HepG2 (cell line): ENCODE measurements around the gene CISTR. TPM values are rescaled to one million over a fixed set of nuclear protein-coding genes. Genes with fewer than 3 reads are reported as not detected.

Source experiments
- ATAC-seq: fragments of 200-7000 bp; cut with Tn5 transposase; 3 replicates; pipeline ENCODE4 v1.9.1; 2020; ENCODE audit warnings: mild to moderate bottlenecking, moderate library complexity
- BruUV-seq: library from RNA; stranded (reverse); fragments of 400-500 nt; replicated peaks from 2 replicates; lab custom pipeline; 2021; lab: Mats Ljungman, UMichigan
- CTCF ChIA-PET: fragments of 300-600 bp; formaldehyde crosslinking; extraction: SDS; loops from one replicate; lab custom pipeline; 2021; ENCODE audit warnings: low total read pairs, inconsistent platforms, low intra/inter-chr PET ratio; lab: Yijun Ruan, JAX
- POLR2A ChIA-PET: fragments of 350-600 bp; sonication (Branson Sonifier 250); formaldehyde crosslinking; loops from one replicate; lab custom pipeline; 2020; ENCODE audit warnings: antibody characterized with exemption, inconsistent platforms; lab: Yijun Ruan, JAX
- DNase-seq: peaks from one replicate; pipeline ENCODE4 v3.0.0-alpha.2; 2015; ENCODE audit warnings: low spot score
- FAIRE-seq: peaks from 3 replicates; lab custom pipeline; 2011; peaks lifted over from hg19 to GRCh38; lab: Jason Lieb, UNC
- H2AFZ ChIP-seq: one replicate; pipeline ENCODE4 v1.6.1; 2011; ENCODE audit warnings: low read length, inconsistent platforms
- H3K27ac ChIP-seq: fragments of 300-600 bp; 3 replicates; pipeline ENCODE4 v1.8.0; 2011; ENCODE audit warnings: mixed run types, mild to moderate bottlenecking, mixed read lengths, low read length, inconsistent platforms; ENCODE audit not compliant: insufficient read depth; ENCODE audit errors: extremely low read length
- H3K27me3 ChIP-seq, 2 experiments: fragments of 200-600 bp in 1 of 2; 2 replicates in 1 of 2; 3 replicates in 1 of 2; pipeline versions ENCODE4 v1.6.0 to v1.8.0; 2011; ENCODE audit warnings: low read length in 2 of 2, mild to moderate bottlenecking in 2 of 2, moderate library complexity in 2 of 2, inconsistent platforms in 1 of 2; ENCODE audit not compliant: insufficient read depth in 2 of 2, control insufficient read depth in 1 of 2
- H3K36me3 ChIP-seq, 2 experiments: fragments of 200-600 bp in 1 of 2; replicated peaks in 1 of 2; 2 replicates in 1 of 2; 3 replicates in 1 of 2; pipeline versions ENCODE4 v1.5.1 to v1.8.0; 2011; ENCODE audit warnings: low read length in 2 of 2, inconsistent platforms in 1 of 2; ENCODE audit not compliant: insufficient read depth in 2 of 2, control insufficient read depth in 1 of 2
- H3K4me1 ChIP-seq: 2 replicates; pipeline ENCODE4 v1.5.1; 2012; ENCODE audit warnings: low read length, inconsistent platforms; ENCODE audit not compliant: insufficient read depth
- H3K4me2 ChIP-seq: 2 replicates; pipeline ENCODE4 v1.6.0; 2011; ENCODE audit warnings: low read depth, low read length, inconsistent platforms
- H3K4me3 ChIP-seq, 3 experiments: fragments of 200-600 bp in 1 of 3; sonication (generic), shearing (Covaris generic) in 1 of 3; replicated peaks in 1 of 3; 2 replicates each; pipeline ENCODE4 v1.5.1; 2011 to 2016; ENCODE audit warnings: low read length in 3 of 3, inconsistent platforms in 2 of 3, low read depth in 2 of 3, mild to moderate bottlenecking in 2 of 3, control low read depth in 1 of 3, mixed read lengths in 1 of 3; ENCODE audit not compliant: insufficient read depth in 1 of 3
- H3K79me2 ChIP-seq: one replicate; pipeline ENCODE4 v1.6.1; 2011; ENCODE audit warnings: low read length, inconsistent platforms; ENCODE audit not compliant: insufficient read depth
- H3K9ac ChIP-seq: 2 replicates; pipeline ENCODE4 v1.6.0; 2011; ENCODE audit warnings: mild to moderate bottlenecking, low read depth, low read length, inconsistent platforms; ENCODE audit not compliant: insufficient read depth
- H3K9me3 ChIP-seq: 2 replicates; pipeline ENCODE4 v1.5.1; 2012; ENCODE audit warnings: mild to moderate bottlenecking, low read length
- H4K20me1 ChIP-seq: 2 replicates; pipeline ENCODE4 v1.6.0; 2011; ENCODE audit warnings: inconsistent platforms, mild to moderate bottlenecking, low read length, moderate library complexity; ENCODE audit not compliant: insufficient read depth
- ARID5B ChIP-seq: IDR thresholded peaks from 2 replicates; pipeline ENCODE4 v1.4.0; 2020; ENCODE audit warnings: mild to moderate bottlenecking, missing genetic modification reagents
- ONECUT2 ChIP-seq: sonication (generic); formaldehyde crosslinking; IDR thresholded peaks from 2 replicates; pipeline ENCODE4 v1.4.0; 2020; ENCODE audit warnings: missing genetic modification reagents
- RAD21 ChIP-seq: fragments of 450-650 bp; formaldehyde crosslinking; IDR thresholded peaks from 2 replicates; pipeline ENCODE4 v1.5.0; 2020; ENCODE audit warnings: mild to moderate bottlenecking
- SMC3 ChIP-seq: IDR thresholded peaks from 2 replicates; pipeline ENCODE4 v1.6.1; 2011; ENCODE audit warnings: low read length, improper control_type of control experiment
- STAG1 ChIP-seq: sonication (generic); formaldehyde crosslinking; IDR thresholded peaks from 2 replicates; pipeline ENCODE4 v1.4.0; 2020; ENCODE audit warnings: missing genetic modification reagents
- ZFY ChIP-seq: sonication (generic); formaldehyde crosslinking; IDR thresholded peaks from 2 replicates; pipeline ENCODE4 v1.4.0; 2020; ENCODE audit warnings: missing genetic modification reagents
- ZNF180 ChIP-seq: sonication (generic); formaldehyde crosslinking; IDR thresholded peaks from 2 replicates; pipeline ENCODE4 v1.4.0; 2020; ENCODE audit warnings: low read depth, missing genetic modification reagents, borderline replicate concordance
- ZNF24 ChIP-seq: fragments of 450-650 bp; IDR thresholded peaks from 2 replicates; pipeline ENCODE4 v1.6.1; 2017; ENCODE audit warnings: antibody characterized with exemption, mild to moderate bottlenecking
- ZNF253 ChIP-seq: sonication (generic); formaldehyde crosslinking; IDR thresholded peaks from 2 replicates; pipeline ENCODE4 v1.8.0; 2022; ENCODE audit warnings: mild to moderate bottlenecking, missing genetic modification reagents, borderline replicate concordance
- ZNF558 ChIP-seq: sonication (generic); formaldehyde crosslinking; IDR thresholded peaks from 2 replicates; pipeline ENCODE4 v1.9.0; 2022; ENCODE audit warnings: mild to moderate bottlenecking, missing genetic modification reagents, borderline replicate concordance
- WGBS: methylation state at CpG from one replicate; pipeline ENCODE4 v1.1.6; 2017; ENCODE audit warnings: low lambda C conversion rate; 5-methylcytosine and 5-hydroxymethylcytosine counted together
- in situ Hi-C: cut with HindIII; loops from 2 replicates; pipeline ENCODE4 v1.10.0; 2017; ENCODE audit warnings: low pct_unique_long_range_greater_than_20kb; ENCODE audit not compliant: extremely low pct_ligation_motif_present
- intact Hi-C: fragments of 100-400 bp; cut with micrococcal nuclease; formaldehyde crosslinking; loops from one replicate; pipeline ENCODE4 v1.10.0; 2022; ENCODE audit not compliant: unreplicated experiment
- polyA plus RNA-seq, 8 experiments: library from polyadenylated mRNA; depleted of rRNA in 3 of 8; stranded (reverse) in 7 of 8; unstranded in 1 of 8; fragments of >200 nt; fragmentation: Illumina TruSeq in 4 of 8; extraction: Trizol in 4 of 8; gene quantifications; 2 replicates each; pipeline versions ENCODE4 v1.2.1 to v1.2.3, GENCODE V29; 2011 to 2016; ENCODE audit warnings: low read depth in 4 of 8, missing spikeins in 1 of 8, mixed read lengths in 1 of 8; ENCODE audit not compliant: insufficient read depth in 1 of 8
- total RNA-seq, 5 experiments: library from RNA; depleted of rRNA; stranded (reverse); fragments of >200 nt; fragmentation: Illumina TruSeq; extraction: Trizol; gene quantifications; 2 replicates each; pipeline ENCODE4 v1.2.3, GENCODE V29; 2016; ENCODE audit warnings: low read depth in 1 of 5
- TF ChIP-seq, protein P1 (sequence below): sonication (generic); formaldehyde crosslinking; IDR thresholded peaks from 2 replicates; pipeline ENCODE4 v1.5.0; 2020; ENCODE audit warnings: mild to moderate bottlenecking, missing genetic modification reagents, moderate library complexity
- TF ChIP-seq, protein P2 (sequence below), 2 experiments: sonication (generic) in 1 of 2; formaldehyde crosslinking in 1 of 2; IDR thresholded peaks; 2 replicates each; pipeline versions ENCODE4 v1.5.1 to v1.6.1; 2011 to 2020; ENCODE audit warnings: borderline replicate concordance in 1 of 2, low read depth in 1 of 2, low read length in 1 of 2, mild to moderate bottlenecking in 1 of 2, missing genetic modification reagents in 1 of 2, moderate library complexity in 1 of 2
- TF ChIP-seq, protein P3 (sequence below): IDR thresholded peaks from 2 replicates; pipeline ENCODE4 v1.6.1; 2012; ENCODE audit warnings: low read depth, low read length, improper control_type of control experiment

The CISTR gene
- total and polyA plus RNA-seq, 2 of the 13 experiments (the other 11 are each of a cell fraction or from before 2014, with no cell fraction given) = not detected

GRCh38 chr12:53791735-53792326 lies 40.1 kb upstream of the CISTR start:
- no peaks in the 10 kb centered on the region for H3K9me3 ChIP-seq
- H4K20me1 ChIP-seq = no peaks in the 10 kb centered on the region
- H3K36me3 ChIP-seq = no peaks in the 10 kb centered on the region
- H3K4me2 ChIP-seq = no peak overlapping the region
- no peak overlapping the region for H3K9ac ChIP-seq
- WGBS = 0% methylated on average over 1 of the region's 1 CpG
- H3K27ac ChIP-seq = no peak overlapping the region
- no peak for ATAC-seq
- no peaks in the 10 kb centered on the region for H3K79me2 ChIP-seq
- peaks cover 1% of the 10 kb centered on the region for H3K4me1 ChIP-seq
- DNase-seq = no peak
- in situ Hi-C loops (loop anchor here (25.0 kb wide), 1 partner anchor 145 kb away; the partner anchor contains the start of gene HOXC13), intact Hi-C loops (no loop called here)
- BruUV-seq = no TSS peak
- TF ChIP-seq RAD21 = peak; percentile 36; the same call in 1 of the 2 replicates
- no peak for TF ChIP-seq ZFY
- no peak for TF ChIP-seq ZNF24
- peak; percentile 52 for TF ChIP-seq STAG1 (CRISPR knock-in tag)
- TF ChIP-seq, protein P1, sequence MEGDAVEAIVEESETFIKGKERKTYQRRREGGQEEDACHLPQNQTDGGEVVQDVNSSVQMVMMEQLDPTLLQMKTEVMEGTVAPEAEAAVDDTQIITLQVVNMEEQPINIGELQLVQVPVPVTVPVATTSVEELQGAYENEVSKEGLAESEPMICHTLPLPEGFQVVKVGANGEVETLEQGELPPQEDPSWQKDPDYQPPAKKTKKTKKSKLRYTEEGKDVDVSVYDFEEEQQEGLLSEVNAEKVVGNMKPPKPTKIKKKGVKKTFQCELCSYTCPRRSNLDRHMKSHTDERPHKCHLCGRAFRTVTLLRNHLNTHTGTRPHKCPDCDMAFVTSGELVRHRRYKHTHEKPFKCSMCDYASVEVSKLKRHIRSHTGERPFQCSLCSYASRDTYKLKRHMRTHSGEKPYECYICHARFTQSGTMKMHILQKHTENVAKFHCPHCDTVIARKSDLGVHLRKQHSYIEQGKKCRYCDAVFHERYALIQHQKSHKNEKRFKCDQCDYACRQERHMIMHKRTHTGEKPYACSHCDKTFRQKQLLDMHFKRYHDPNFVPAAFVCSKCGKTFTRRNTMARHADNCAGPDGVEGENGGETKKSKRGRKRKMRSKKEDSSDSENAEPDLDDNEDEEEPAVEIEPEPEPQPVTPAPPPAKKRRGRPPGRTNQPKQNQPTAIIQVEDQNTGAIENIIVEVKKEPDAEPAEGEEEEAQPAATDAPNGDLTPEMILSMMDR (CRISPR knock-in tag) = peak; percentile 60
- TF ChIP-seq ZNF253 (CRISPR knock-in tag) = no peak
- TF ChIP-seq, protein P2, sequence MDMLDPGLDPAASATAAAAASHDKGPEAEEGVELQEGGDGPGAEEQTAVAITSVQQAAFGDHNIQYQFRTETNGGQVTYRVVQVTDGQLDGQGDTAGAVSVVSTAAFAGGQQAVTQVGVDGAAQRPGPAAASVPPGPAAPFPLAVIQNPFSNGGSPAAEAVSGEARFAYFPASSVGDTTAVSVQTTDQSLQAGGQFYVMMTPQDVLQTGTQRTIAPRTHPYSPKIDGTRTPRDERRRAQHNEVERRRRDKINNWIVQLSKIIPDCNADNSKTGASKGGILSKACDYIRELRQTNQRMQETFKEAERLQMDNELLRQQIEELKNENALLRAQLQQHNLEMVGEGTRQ (IDR thresholded peaks at IDR 0.05; ENCODE audit: low read depth, low read length) = no peak
- TF ChIP-seq, protein P2 (CRISPR knock-in tag; IDR thresholded peaks at IDR 0.05; ENCODE audit: borderline replicate concordance) = no peak
- TF ChIP-seq ZNF180 (CRISPR knock-in tag) = no peak
- TF ChIP-seq SMC3 = peak; percentile 40
- peak; percentile 48; the same call in 1 of the 2 replicates for TF ChIP-seq ONECUT2 (CRISPR knock-in tag)
- TF ChIP-seq, protein P3, sequence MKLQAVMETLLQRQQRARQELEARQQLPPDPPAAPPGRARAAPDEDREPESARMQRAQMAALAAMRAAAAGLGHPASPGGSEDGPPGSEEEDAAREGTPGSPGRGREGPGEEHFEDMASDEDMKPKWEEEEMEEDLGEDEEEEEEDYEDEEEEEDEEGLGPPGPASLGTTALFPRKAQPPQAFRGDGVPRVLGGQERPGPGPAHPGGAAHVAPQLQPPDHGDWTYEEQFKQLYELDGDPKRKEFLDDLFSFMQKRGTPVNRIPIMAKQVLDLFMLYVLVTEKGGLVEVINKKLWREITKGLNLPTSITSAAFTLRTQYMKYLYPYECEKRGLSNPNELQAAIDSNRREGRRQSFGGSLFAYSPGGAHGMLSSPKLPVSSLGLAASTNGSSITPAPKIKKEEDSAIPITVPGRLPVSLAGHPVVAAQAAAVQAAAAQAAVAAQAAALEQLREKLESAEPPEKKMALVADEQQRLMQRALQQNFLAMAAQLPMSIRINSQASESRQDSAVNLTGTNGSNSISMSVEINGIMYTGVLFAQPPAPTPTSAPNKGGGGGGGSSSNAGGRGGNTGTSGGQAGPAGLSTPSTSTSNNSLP = 0 out of 2 replicates have a peak, but pooled peaks have one; percentile 53
- no peak for TF ChIP-seq ZNF558 (CRISPR knock-in tag)
- no peak for TF ChIP-seq ARID5B (CRISPR knock-in tag)
- ChIA-PET POLR2A (interaction anchor here (1.9 kb wide), 1 partner anchor 34 kb away, joined by 4 read pairs; no protein-coding TSS in a partner anchor), CTCF (no interaction called here)
- FAIRE-seq = no peak
- H3K27me3 ChIP-seq = peaks cover 0 to 3% of the 10 kb centered on the region in 2 experiments; a peak in 2 of 5 replicates
- H2AFZ ChIP-seq = no peak overlapping the region
- H3K4me3 ChIP-seq = no peak overlapping the region
